Measurements from ENCODE around the gene FRG2B.
"Not testable (repeated sequence)": the region's sequence is repeated elsewhere in the genome, so short reads cannot be mapped to it uniquely, and the experiment has no call there.

- TF ChIP-seq CTCF (IDR thresholded peaks at IDR 0.05 in 8 of 11, conservative IDR thresholded peaks at IDR 0.05 in 3 of 11); POLR2AphosphoS5 (IDR thresholded peaks at IDR 0.05): not testable (repeated sequence)
Measured at GRCh38 chr10:133626695-133627094, at the start of gene FRG2B.

Measured in spleen (tissue), 7 donors.